GM19455 (cell line): ENCODE results near the gene LHPP.

Experiments
- ATAC-seq: cut with Tn5 transposase; IDR thresholded peaks from one replicate; pipeline ENCODE4 v1.9.1; 2021; ENCODE audit not compliant: unreplicated experiment

LHPP gene

DNA sequence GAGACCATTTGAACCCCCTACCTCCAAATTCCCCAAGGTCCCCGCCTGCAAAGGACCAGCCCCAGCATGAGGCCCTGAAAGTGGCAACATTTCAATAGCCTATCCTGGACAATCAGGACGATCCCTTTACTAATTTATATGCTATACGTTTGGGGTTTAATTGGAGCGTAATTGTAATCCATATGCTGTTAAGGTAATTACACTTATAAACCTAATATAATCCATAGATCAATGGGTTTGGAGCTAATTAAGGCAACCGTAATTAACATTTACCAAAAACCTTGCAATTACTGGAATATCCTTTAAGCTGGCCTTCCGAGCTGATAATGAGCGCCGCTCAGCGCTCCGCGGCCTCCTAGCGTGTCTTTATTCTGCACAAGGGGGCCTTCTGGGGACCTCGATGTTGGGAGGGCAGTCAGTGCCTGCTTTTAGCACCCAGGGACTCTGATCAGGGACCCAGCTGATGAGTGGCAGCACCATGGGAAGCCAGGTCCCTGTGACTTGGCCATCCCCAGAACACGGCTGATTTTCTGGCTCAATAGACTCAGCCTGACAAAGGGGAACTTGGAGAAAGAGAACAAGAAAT is 91.2 kb downstream of the LHPP start:
- ATAC-seq, result no peak

- ATAC-seq, result no peak
Measured at GRCh38 chr10:124554085-124554858, 92.6 kb downstream of the LHPP start.

- ATAC-seq, result no peak
Measured at GRCh38 chr10:124557167-124557566, 95.5 kb downstream of the LHPP start.

- no peak for ATAC-seq
Measured at GRCh38 chr10:124557648-124558338, 96.2 kb downstream of the LHPP start.

DNA sequence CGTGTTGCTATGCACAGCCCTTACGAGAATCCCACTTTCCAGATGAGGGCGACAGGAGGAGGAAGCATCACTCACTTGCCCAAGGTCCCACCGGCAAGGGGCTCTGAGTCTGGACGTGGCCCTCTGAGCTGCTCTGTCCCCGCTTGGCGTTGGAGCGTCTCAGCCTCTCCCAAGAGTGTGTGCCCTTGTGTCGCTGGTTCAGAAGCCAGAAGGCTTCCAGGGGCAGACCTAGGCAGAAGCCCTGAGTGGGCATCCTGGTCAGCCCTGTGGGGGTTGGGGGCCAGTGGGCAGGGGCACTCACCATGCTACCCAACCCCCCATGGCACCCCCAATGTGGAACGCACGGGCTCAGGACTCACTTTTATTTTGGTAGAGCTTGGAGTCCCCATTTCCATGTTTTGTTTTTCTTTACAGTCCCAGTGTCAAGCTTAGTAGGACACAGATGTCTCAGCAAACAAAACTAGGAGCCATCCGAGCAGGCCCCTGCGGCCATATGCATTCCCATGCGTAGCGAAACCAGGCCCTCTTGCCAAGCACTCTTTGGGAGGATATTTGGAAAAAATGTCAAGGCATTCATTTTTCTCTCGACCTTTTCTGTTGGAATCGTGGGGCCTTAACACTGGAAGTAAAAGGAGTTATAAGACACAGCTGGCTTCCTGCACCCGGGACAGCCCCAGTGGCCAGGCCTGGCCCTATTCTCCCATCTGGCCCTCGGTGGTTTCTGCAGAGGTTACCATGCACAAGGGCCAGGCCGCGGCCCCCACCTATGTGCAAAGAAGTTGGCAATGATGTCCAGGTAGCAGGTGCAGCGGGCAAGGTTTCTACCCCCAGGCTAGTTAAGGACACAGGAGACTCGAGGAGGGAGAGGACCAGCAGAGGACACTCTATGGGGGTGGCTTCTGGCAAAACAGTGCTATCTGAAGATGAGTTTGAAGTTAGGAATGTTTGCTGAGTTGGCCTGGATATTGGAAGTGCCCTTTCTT is 97.0 kb downstream of the LHPP start:
- no peak for ATAC-seq

DNA sequence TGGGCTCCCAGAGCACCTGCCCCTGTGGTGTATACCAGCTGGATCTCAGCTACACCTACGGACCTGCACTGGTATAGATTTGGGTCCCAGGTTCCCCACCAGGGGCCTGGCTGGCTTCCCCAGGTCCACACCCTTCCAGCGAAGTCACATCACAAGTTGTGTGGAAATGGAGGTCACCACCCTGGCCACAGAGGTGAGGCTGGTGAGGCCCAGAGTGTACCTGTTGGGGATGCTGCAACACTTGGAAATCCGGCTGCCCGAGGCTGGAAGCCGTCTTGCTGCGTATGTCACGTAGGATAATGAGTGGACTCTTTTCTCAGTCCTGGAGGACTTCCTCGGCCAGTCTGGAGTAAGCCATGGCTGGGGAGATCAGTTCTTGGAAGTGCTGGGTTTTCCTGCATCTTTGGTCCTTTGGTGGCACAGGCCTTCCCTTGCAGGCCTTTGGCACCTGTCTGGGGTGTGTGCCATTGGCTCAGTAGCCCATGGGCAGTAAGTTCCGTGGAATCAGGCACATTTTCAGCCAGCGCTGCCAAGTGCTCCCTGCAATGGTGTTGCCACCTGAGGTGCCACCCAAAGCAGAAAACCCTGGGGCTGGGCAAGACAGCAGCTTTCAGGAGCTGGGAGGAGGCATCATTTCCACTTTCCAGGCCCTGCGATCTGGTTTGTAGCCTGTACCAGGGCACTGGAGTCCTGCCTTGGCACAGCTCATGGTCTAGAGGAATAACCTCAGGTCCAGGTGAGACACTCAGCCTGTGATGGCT is 97.9 kb downstream of the LHPP start:
- ATAC-seq, result no peak

DNA sequence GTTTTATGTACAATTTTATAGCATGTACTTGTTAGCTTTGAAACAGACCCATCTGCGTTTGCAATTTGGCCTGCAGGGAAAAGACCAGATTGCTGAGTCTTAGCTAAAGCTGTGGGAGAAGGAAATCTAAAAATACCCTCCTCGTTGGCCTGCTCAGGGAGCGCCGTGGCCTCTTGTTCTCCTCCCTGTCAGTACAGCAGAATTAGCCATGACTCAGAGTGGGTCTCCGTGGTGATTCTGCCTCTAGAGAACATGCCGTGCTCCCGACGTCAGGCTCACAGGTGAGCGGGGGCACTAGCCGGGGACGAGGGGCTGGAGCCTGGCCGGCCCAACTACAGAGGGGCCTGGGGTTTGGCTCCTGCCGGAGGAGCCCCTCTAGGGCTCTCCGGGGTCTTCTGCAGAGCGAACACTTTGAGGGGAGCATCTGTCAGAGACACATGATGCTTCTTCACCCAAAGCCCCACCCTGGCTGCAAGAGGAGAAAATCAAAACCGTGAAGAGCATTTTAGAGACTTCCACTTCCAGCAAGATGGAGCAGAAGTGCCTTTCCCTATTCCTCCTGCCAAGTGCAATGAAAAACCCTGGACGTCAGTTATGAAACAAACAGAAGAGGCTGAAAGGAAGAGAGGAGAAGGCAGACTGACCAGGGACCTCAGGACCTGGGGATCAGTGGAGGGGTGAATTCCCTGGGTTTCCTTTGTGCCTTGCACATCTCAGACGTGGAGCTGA is 98.9 kb downstream of the LHPP start:
- ATAC-seq, result no peak

GRCh38 chr10:124561206-124561605 is 99.6 kb downstream of the LHPP start:
- ATAC-seq, result no peak

- no peak for ATAC-seq
Measured at GRCh38 chr10:124562425-124563060, 100.9 kb downstream of the LHPP start.

DNA sequence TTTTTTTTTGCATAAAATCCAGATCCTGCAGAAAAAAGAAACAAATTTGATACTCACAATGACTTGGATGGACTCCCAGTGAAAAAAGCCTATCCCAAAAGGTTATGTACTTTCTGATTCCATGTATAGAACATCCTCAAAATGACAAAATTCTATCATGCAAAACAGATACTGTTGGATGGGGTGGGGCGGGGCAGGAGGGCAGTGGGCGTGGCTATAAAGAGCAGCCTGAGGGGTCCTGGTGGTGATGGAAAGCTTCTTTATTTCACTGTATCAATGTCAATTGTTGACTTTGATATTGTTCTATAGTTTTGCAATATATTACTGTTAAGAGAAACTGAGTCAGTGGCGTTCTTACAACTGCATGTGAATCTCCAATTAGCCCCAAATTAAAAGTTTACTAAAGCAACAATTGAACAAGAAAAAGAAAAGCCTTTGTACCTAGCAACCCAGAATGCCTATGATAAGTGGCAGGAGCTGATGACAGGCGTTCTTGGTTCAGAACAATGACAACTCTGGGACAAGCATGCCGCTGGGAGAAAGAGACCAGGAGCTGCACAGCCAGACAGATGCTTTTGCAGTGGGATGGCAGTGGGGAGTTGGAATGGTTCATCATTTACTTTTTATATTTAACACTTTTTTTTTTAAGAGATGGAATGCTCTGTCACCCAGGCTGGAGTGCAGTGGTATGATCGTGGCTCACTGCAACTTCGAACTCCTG is 101.9 kb downstream of the LHPP start:
- ATAC-seq, result no peak

GRCh38 chr10:124564881-124565280 is 103.3 kb downstream of the LHPP start:
- no peak for ATAC-seq

GRCh38 chr10:124565565-124566221 is 104.1 kb downstream of the LHPP start:
- no peak for ATAC-seq

DNA sequence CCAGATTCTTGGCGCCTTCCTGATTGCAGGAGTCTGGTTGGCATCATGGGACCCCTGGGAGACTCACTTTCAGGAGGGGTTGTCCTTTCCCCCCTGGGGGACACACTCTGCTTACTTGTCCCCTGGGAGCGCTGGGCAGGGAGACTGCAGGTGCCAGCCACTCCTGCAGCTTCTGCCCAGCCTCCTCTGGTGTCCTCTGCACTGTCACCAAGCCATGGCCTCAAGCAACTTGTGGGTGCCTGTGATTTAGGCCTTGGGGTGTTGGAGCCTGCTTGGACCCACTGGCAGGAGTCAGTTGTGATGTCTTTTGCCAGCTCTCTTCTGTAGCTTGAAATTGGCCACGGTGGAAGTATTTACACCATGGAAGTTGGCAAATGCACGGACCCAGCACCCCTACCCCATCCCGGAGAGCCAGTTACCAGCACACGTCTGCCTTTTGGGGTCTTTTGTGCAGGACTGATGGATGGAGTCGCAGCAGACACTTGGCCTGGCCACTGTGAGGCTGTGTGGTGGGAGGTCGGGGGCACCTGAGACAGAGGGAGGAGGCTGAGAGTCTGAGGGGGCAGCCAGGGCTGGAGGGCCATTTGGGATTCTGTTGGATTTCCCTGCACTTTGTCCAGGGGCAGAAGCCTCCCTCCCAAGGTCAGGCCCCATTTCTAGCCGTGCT is 104.7 kb downstream of the LHPP start:
- no peak for ATAC-seq

GRCh38 chr10:124566981-124567835 is 105.6 kb downstream of the LHPP start:
- ATAC-seq, result no peak

- no peak for ATAC-seq
Measured at GRCh38 chr10:124568339-124568738, 106.7 kb downstream of the LHPP start.

GRCh38 chr10:124568848-124569622 is 107.4 kb downstream of the LHPP start:
- ATAC-seq, result no peak
